ENCODE data around the gene FNDC8.
"Not testable (repeated sequence)": the region's sequence is repeated elsewhere in the genome, so short reads cannot be mapped to it uniquely, and the experiment has no call there.

FNDC8 gene

DNA sequence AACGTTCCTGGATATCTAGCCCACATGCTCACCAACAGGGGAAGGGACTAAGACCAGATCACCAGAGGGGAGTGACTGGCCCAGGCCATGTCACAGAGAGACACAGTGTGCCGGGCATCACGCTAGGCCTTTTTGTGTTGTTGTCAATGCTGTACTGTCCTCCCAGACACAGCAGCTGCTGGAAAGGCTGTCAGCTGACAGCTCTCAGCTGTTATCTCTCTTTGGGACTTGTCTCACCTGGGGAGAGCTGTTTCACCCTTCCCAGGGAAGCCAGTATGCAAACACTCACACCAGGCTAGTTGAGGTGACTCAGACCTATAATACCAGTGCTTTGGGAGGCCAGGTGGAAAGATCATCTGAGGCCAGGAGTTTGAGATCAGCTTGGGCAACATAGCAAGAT lies 45.6 kb downstream of the FNDC8 start:
- in situ Hi-C loops (cut with MboI; ENCODE audit: low sequenced_read_pairs): loop anchor here (10.0 kb wide), 1 partner anchor 368 kb away; the partner anchor contains the start of gene SLFN12L

- in situ Hi-C loops (cut with MboI; ENCODE audit: low sequenced_read_pairs): loop anchor here (10.0 kb wide), 1 partner anchor 367 kb away; the partner anchor contains the start of gene SLFN12L
Measured at GRCh38 chr17:35167666-35168065, 46.3 kb downstream of the FNDC8 start.

GRCh38 chr17:35169835-35170363 lies 48.5 kb downstream of the FNDC8 start:
- in situ Hi-C loops (cut with MboI; ENCODE audit: low sequenced_read_pairs): loop anchor here (10.0 kb wide), 1 partner anchor 365 kb away; the partner anchor contains the start of gene SLFN12L

DNA sequence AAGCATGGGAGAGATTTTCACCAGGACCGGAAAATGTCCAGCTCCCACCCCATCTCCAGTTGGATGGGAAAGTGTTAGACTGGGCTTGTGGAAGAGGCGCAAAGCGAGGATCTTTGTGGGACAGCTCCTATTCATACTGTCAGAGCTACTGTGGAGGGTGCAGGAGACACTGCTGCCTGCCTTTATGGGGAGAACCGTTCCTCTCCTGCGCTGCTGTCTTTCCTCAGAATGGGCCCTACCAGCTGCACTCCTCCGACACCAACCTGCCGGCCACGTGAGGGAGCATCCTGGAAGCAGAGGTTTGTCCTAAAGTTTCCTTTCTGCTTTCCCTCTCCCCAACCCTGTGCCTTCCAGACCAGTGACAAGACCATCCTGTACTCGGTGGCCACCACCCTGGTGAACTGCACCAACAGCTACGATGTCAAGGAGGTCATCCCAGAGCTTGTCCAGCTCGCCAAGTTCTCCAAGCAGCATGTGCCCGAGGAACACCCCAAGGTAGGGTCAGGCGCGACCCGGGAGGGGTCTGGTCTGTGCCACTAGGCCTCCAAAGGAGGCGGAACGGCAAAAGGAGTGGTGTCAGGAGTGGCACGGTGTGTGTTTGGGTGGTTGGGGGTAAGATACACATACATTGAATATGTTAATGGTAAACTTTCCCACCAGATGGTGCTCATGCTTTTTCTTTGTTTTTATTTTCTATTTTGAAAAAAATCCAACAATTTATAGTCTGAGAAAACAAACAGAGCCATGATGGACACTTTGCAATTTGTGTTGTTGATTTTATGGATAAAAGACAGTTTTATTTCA lies 49.8 kb downstream of the FNDC8 start:
- in situ Hi-C loops (cut with MboI; ENCODE audit: low sequenced_read_pairs): no loop called here

DNA sequence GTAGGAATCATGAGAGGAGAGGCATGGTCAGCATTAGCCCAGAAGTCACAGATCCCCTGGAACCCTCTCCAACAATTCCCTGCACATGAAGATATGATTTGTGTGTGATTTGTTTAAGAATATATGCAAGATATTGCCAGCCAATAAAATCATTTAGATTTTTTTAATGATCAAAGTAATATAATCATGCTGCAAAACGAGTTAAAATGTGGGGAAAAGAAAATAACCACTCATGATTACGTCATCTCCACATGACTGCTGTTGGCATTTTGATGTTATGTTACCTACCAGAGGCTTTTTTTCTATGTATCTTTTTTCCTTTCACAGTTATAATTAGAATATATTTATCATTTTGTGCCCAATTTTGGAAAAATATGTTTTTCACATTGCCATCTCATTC lies 50.4 kb downstream of the FNDC8 start:
- in situ Hi-C loops (cut with MboI; ENCODE audit: low sequenced_read_pairs): no loop called here

DNA sequence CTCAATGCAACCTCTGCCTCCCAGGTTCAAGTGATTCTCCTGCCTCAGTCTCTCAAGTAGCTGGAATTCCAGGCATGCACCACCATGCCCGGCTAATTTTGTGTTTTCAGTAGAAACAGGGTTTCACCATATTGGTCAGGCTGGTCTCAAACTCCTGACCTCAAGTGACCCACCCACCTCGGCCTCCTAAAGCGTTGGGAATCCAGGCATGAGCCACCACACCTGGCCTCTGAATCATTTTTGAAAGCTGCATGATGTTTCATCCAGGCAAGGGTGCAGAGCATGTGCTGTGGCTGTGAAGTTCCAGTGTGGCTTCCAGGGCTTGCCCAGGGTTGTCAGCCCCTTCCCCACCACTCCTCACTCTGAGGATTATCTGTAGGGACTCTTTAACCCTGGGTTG lies 50.9 kb downstream of the FNDC8 start:
- in situ Hi-C loops (cut with MboI; ENCODE audit: low sequenced_read_pairs): not testable (repeated sequence)

GRCh38 chr17:35174835-35175334 lies 53.5 kb downstream of the FNDC8 start:
- in situ Hi-C loops (cut with MboI; ENCODE audit: low sequenced_read_pairs): no loop called here

DNA sequence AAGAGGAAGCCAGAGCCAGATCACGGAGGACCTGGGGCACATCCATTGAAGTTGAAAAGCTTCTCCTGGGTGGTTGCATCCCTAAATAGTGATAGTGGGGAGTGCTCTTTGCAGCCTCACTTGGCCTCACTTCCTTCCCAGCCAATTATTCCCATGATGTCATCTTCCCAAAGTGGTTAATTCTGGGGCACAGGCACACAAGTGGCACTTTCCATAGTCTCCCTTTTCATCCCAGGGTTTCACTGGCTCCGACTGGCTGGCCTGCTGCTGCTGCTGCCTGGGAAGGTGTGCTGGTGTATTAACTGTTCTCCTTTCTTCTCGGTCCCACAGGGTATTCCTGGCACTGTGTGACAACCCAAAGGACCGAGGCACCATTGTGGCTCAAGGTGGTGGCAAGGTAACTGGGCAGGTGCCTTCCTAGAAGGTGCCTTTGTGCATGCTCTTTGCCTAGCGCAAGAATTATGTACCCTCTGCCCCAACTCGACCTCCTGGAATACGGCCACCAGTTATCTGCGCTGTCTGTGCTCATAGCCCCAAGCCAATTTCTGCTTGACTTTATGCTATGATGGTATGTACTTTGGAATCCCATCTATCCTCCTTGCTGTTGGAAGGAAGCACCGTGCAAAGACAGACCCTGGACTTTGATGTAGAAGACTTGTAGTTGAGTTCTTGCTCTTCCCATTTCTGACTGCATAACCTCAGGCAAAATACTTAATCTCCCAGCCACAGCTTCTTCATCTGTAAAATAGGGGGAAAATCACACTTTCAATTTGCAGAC lies 54.4 kb downstream of the FNDC8 start:
- in situ Hi-C loops (cut with MboI; ENCODE audit: low sequenced_read_pairs): no loop called here

DNA sequence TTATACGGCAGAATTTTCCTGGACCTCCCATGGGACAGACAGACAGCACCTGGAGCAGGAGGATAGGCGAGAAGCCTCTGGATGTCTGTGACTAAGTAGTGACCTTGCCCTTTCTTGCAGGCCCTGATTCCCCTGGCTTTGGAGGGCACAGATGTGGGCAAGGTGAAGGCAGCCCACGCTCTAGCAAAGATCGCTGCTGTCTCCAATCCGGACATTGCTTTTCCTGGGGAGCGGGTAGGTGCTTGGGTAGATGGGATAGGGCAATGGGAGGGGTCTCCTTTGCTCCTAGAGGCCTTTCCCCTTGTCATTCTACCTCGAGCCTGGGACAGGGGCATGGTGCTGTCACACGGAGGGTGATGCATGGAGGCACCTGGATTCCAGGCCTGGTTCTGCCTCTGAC lies 55.5 kb downstream of the FNDC8 start:
- in situ Hi-C loops (cut with MboI; ENCODE audit: low sequenced_read_pairs): no loop called here

GRCh38 chr17:35179379-35179778 lies 58.0 kb downstream of the FNDC8 start:
- in situ Hi-C loops (cut with MboI; ENCODE audit: low sequenced_read_pairs): not testable (repeated sequence)

All from HL-60/S4 treated with phorbol 12-myristate 13-acetate at 8.2 ng/mL for 4 days and 3 days (cell line).